Trophoblast cell (in vitro differentiated cells and primary cell): ENCODE measurements around the gene IRF2BP2.

Experiments
- DNase-seq, 2 donors: peaks; one replicate each; pipeline ENCODE4 v3.0.0-alpha.2; 2016
- H2AFZ ChIP-seq: 2 replicates; pipeline ENCODE4 v1.6.1; 2013; ENCODE audit warnings: low read length, moderate library complexity, mild to moderate bottlenecking; ENCODE audit not compliant: insufficient read depth, poor library complexity
- H2AK5ac ChIP-seq: 2 replicates; pipeline ENCODE4 v1.6.1; 2013; ENCODE audit warnings: mild to moderate bottlenecking, low read length
- H2BK120ac ChIP-seq: 2 replicates; pipeline ENCODE4 v1.6.1; 2013; ENCODE audit warnings: low read length, mild to moderate bottlenecking, moderate library complexity; ENCODE audit not compliant: insufficient read depth, poor library complexity
- H2BK12ac ChIP-seq: 2 replicates; pipeline ENCODE4 v1.6.1; 2013; ENCODE audit warnings: mild to moderate bottlenecking, low read length, moderate library complexity
- H2BK5ac ChIP-seq: 2 replicates; pipeline ENCODE4 v1.6.1; 2013; ENCODE audit warnings: low read length, low read depth, moderate library complexity, mild to moderate bottlenecking; ENCODE audit not compliant: poor library complexity
- H3K14ac ChIP-seq: 2 replicates; pipeline ENCODE4 v1.6.1; 2013; ENCODE audit warnings: mild to moderate bottlenecking, low read length
- H3K18ac ChIP-seq: 2 replicates; pipeline ENCODE4 v1.6.1; 2013; ENCODE audit warnings: mild to moderate bottlenecking, low read length
- H3K23ac ChIP-seq: 2 replicates; pipeline ENCODE4 v1.6.1; 2013; ENCODE audit warnings: low read length
- H3K27ac ChIP-seq: 2 replicates; pipeline ENCODE4 v1.5.1; 2013; ENCODE audit warnings: low read depth, mild to moderate bottlenecking, inconsistent platforms, low read length, moderate library complexity
- H3K27me3 ChIP-seq: 2 replicates; pipeline ENCODE4 v1.6.1; 2013; ENCODE audit warnings: inconsistent platforms, mild to moderate bottlenecking, low read length, moderate library complexity; ENCODE audit not compliant: insufficient read depth
- H3K36me3 ChIP-seq, 2 experiments: 1 replicate in 1 of 2; 2 replicates in 1 of 2; pipeline ENCODE4 v1.6.1; 2013; ENCODE audit warnings: low read length in 2 of 2, mild to moderate bottlenecking in 2 of 2, moderate library complexity in 1 of 2; ENCODE audit not compliant: insufficient read depth in 2 of 2, control insufficient read depth in 1 of 2
- H3K4ac ChIP-seq: 2 replicates; pipeline ENCODE4 v1.6.1; 2013; ENCODE audit warnings: low read depth, mild to moderate bottlenecking, low read length, moderate library complexity
- H3K4me1 ChIP-seq, 2 experiments: 1 replicate in 1 of 2; 2 replicates in 1 of 2; pipeline ENCODE4 v1.6.1; 2013; ENCODE audit warnings: low read length in 2 of 2, mild to moderate bottlenecking in 2 of 2, moderate library complexity in 1 of 2; ENCODE audit not compliant: insufficient read depth in 2 of 2, control insufficient read depth in 1 of 2
- H3K4me2 ChIP-seq: 2 replicates; pipeline ENCODE4 v1.6.1; 2013; ENCODE audit warnings: inconsistent platforms, mild to moderate bottlenecking, low read length, moderate library complexity
- H3K4me3 ChIP-seq: 2 replicates; pipeline ENCODE4 v1.5.1; 2013; ENCODE audit warnings: mild to moderate bottlenecking, low read depth, low read length, inconsistent platforms
- H3K79me1 ChIP-seq: one replicate; pipeline ENCODE4 v1.6.1; 2013; ENCODE audit warnings: low read length
- H3K79me2 ChIP-seq: 2 replicates; pipeline ENCODE4 v1.6.1; 2013; ENCODE audit warnings: low read length, mild to moderate bottlenecking; ENCODE audit not compliant: control insufficient read depth, insufficient read depth, poor library complexity
- H3K9ac ChIP-seq: 2 replicates; pipeline ENCODE4 v1.6.1; 2013; ENCODE audit warnings: mild to moderate bottlenecking, low read length
- H3K9me3 ChIP-seq: 2 replicates; pipeline ENCODE4 v1.6.1; 2013; ENCODE audit warnings: low read depth, mild to moderate bottlenecking, control low read depth, inconsistent platforms, low read length; ENCODE audit not compliant: insufficient read depth
- H4K12ac ChIP-seq: 2 replicates; pipeline ENCODE4 v1.6.1; 2013; ENCODE audit warnings: low read depth, mild to moderate bottlenecking, low read length, moderate library complexity
- H4K8ac ChIP-seq: 2 replicates; pipeline ENCODE4 v1.6.1; 2013; ENCODE audit warnings: low read depth, mild to moderate bottlenecking, low read length, moderate library complexity
- H4K91ac ChIP-seq: one replicate; pipeline ENCODE4 v1.6.1; 2013; ENCODE audit warnings: low read depth, mild to moderate bottlenecking, low read length, moderate library complexity
- WGBS: extraction: QIAGEN DNeasy Blood & Tissue Kit; methylation state at CpG from one replicate; pipeline ENCODE4 v1.1.7; 2013; ENCODE audit warnings: missing lambda C conversion rate; ENCODE audit not compliant: insufficient read length, insufficient coverage; ENCODE audit errors: extremely low coverage; 5-methylcytosine and 5-hydroxymethylcytosine counted together

Gene IRF2BP2

GRCh38 chr1:234578087-234578486 lies 31.9 kb downstream of the IRF2BP2 start:
- Histone ChIP-seq H4K12ac (no peak overlapping the region), H2BK5ac (peak overlapping the region; percentile 3), H3K27me3 (no peaks in the 10 kb centered on the region), H3K4ac (no peak overlapping the region), H2AK5ac (no peak overlapping the region), H3K18ac (no peak overlapping the region), H4K91ac (no peak overlapping the region), H4K8ac (no peak overlapping the region), H3K9ac (no peak overlapping the region), H3K14ac (no peak overlapping the region), H3K79me1 (peaks cover 2% of the 10 kb centered on the region), H3K79me2 (no peaks in the 10 kb centered on the region), H3K27ac (no peak overlapping the region), H2AFZ (no peak overlapping the region), H3K4me1 (no peaks in the 10 kb centered on the region), H3K9me3 (no peaks in the 10 kb centered on the region), H3K4me2 (no peak overlapping the region), H3K4me3 (no peak overlapping the region), H2BK12ac (no peak overlapping the region), H3K23ac (no peak overlapping the region), H2BK120ac (no peak overlapping the region), H3K36me3 (no peaks in the 10 kb centered on the region)
- no peak for DNase-seq
- WGBS = no CpG with 5 or more reads among the region's 2 CpGs

- Histone ChIP-seq H2BK120ac (no peak overlapping the region), H4K91ac (no peak overlapping the region), H3K18ac (no peak overlapping the region), H4K12ac (no peak overlapping the region), H3K4ac (no peak overlapping the region), H3K14ac (no peak overlapping the region), H3K9me3 (no peaks in the 10 kb centered on the region), H3K36me3 (no peaks in the 10 kb centered on the region), H3K4me3 (no peak overlapping the region), H3K4me2 (no peak overlapping the region), H3K27ac (no peak overlapping the region), H3K79me1 (peaks cover 2% of the 10 kb centered on the region), H2BK12ac (no peak overlapping the region), H3K23ac (no peak overlapping the region), H2AFZ (no peak overlapping the region), H3K79me2 (no peaks in the 10 kb centered on the region), H4K8ac (no peak overlapping the region), H2AK5ac (no peak overlapping the region), H3K4me1 (no peaks in the 10 kb centered on the region), H2BK5ac (no peak overlapping the region), H3K27me3 (no peaks in the 10 kb centered on the region), H3K9ac (no peak overlapping the region)
- DNase-seq = peak in 1 of 2 donors; percentile 72
- no CpG with 5 or more reads among the region's 2 CpGs for WGBS
Observed at GRCh38 chr1:234573711-234574299, 36.2 kb downstream of the IRF2BP2 start.

- Histone ChIP-seq H3K18ac (no peak overlapping the region), H3K4me3 (no peak overlapping the region), H4K8ac (no peak overlapping the region), H3K9me3 (no peaks in the 10 kb centered on the region), H2AFZ (no peak overlapping the region), H3K9ac (no peak overlapping the region), H3K27ac (no peak overlapping the region), H3K36me3 (no peaks in the 10 kb centered on the region), H3K23ac (no peak overlapping the region), H4K91ac (no peak overlapping the region), H3K14ac (no peak overlapping the region), H2AK5ac (no peak overlapping the region), H3K27me3 (no peaks in the 10 kb centered on the region), H2BK120ac (no peak overlapping the region), H3K4me2 (no peak overlapping the region), H3K4ac (no peak overlapping the region), H4K12ac (no peak overlapping the region), H3K79me1 (peaks cover 2% of the 10 kb centered on the region), H3K4me1 (no peaks in the 10 kb centered on the region), H2BK12ac (no peak overlapping the region), H3K79me2 (no peaks in the 10 kb centered on the region), H2BK5ac (no peak overlapping the region)
- no peak for DNase-seq
- no CpG with 5 or more reads among the region's 7 CpGs for WGBS
Observed at GRCh38 chr1:234572966-234573365, 37.0 kb downstream of the IRF2BP2 start.

- no peak overlapping the region for H4K12ac ChIP-seq
- peak overlapping the region; percentile 67 for H3K9ac ChIP-seq
- no peaks in the 10 kb centered on the region for H3K4me1 ChIP-seq
- H3K4me3 ChIP-seq = no peak overlapping the region
- H4K91ac ChIP-seq = no peak overlapping the region
- no peaks in the 10 kb centered on the region for H3K79me2 ChIP-seq
- H3K23ac ChIP-seq = no peak overlapping the region
- H2AK5ac ChIP-seq = no peak overlapping the region
- no peak overlapping the region for H4K8ac ChIP-seq
- H2BK120ac ChIP-seq = no peak overlapping the region
- no peak overlapping the region for H3K14ac ChIP-seq
- H3K9me3 ChIP-seq = peaks cover 2% of the 10 kb centered on the region
- no peak overlapping the region for H3K27ac ChIP-seq
- no peak overlapping the region for H3K4me2 ChIP-seq
- no peak overlapping the region for H3K4ac ChIP-seq
- no peaks in the 10 kb centered on the region for H3K27me3 ChIP-seq
- peaks cover 2% of the 10 kb centered on the region for H3K79me1 ChIP-seq
- H3K18ac ChIP-seq = no peak overlapping the region
- no peaks in the 10 kb centered on the region for H3K36me3 ChIP-seq
- DNase-seq = no peak
- WGBS = no CpG with 5 or more reads among the region's 2 CpGs
- no peak overlapping the region for H2AFZ ChIP-seq
- H2BK5ac ChIP-seq = no peak overlapping the region
- H2BK12ac ChIP-seq = no peak overlapping the region
Observed at GRCh38 chr1:234571702-234572101, 38.3 kb downstream of the IRF2BP2 start.
